Endothelial cell of umbilical vein (primary cell): Measurements from ENCODE around the gene SDHA. TPM values are rescaled to one million over a fixed set of nuclear protein-coding genes. Genes with fewer than 3 reads are reported as not detected.

Experiments
- BruUV-seq: library from RNA; stranded (reverse); fragments of 400-500 nt; replicated peaks from 2 replicates; lab custom pipeline; 2021; lab: Mats Ljungman, UMichigan
- CTCF ChIA-PET: fragments of 300-600, 350-600 bp; sonication (Branson Sonifier 250); formaldehyde crosslinking; loops from one replicate; lab custom pipeline; 2021; ENCODE audit warnings: antibody characterized with exemption, inconsistent platforms; lab: Charles Lee
- POLR2A ChIA-PET: fragments of 300-600, 350-600 bp; sonication (Branson Sonifier 250); formaldehyde crosslinking; loops from one replicate; lab custom pipeline; 2021; ENCODE audit warnings: antibody characterized with exemption, inconsistent platforms; lab: Charles Lee
- DNase-seq: peaks from one replicate; pipeline ENCODE4 v3.0.0-alpha.2; 2011; ENCODE audit warnings: low read depth, low spot score
- FAIRE-seq: peaks from 2 replicates; lab custom pipeline; 2011; peaks lifted over from hg19 to GRCh38; lab: Jason Lieb, UNC
- H2AFZ ChIP-seq: 2 replicates; pipeline ENCODE4 v1.6.0; 2012; ENCODE audit warnings: low read depth, low read length, control low read depth, inconsistent platforms
- H3K27ac ChIP-seq: 2 replicates; pipeline ENCODE4 v1.5.1; 2011; ENCODE audit warnings: low read depth, mild to moderate bottlenecking, control low read depth, low read length, moderate library complexity; ENCODE audit not compliant: insufficient read depth
- H3K27me3 ChIP-seq, 2 experiments: 2 replicates each; pipeline versions ENCODE4 v1.6.0 to v1.6.1; 2011; ENCODE audit warnings: low read length in 2 of 2, mixed read lengths in 1 of 2; ENCODE audit not compliant: control insufficient read depth in 2 of 2, insufficient read depth in 2 of 2
- H3K36me3 ChIP-seq, 2 experiments: 2 replicates in 1 of 2; 3 replicates in 1 of 2; pipeline ENCODE4 v1.5.1; 2011; ENCODE audit warnings: low read length in 2 of 2, mild to moderate bottlenecking in 1 of 2, moderate library complexity in 1 of 2; ENCODE audit not compliant: control insufficient read depth in 2 of 2, insufficient read depth in 2 of 2; ENCODE audit errors: extremely low read depth in 1 of 2
- H3K4me1 ChIP-seq: 3 replicates; pipeline ENCODE4 v1.5.1; 2011; ENCODE audit warnings: mild to moderate bottlenecking, low read length; ENCODE audit not compliant: control insufficient read depth, insufficient read depth; ENCODE audit errors: extremely low read depth
- H3K4me2 ChIP-seq: 2 replicates; pipeline ENCODE4 v1.6.1; 2011; ENCODE audit warnings: low read length, control low read depth, mixed read lengths; ENCODE audit not compliant: insufficient read depth
- H3K4me3 ChIP-seq, 3 experiments: fragments of 200-600 bp in 1 of 3; sonication (generic), shearing (Covaris generic) in 1 of 3; replicated peaks in 1 of 3; 2 replicates each; pipeline ENCODE4 v1.5.1; 2011 to 2016; ENCODE audit warnings: control low read depth in 3 of 3, low read length in 3 of 3, mild to moderate bottlenecking in 2 of 3, inconsistent platforms in 1 of 3, low read depth in 1 of 3, moderate library complexity in 1 of 3; ENCODE audit not compliant: insufficient read depth in 1 of 3
- H3K79me2 ChIP-seq: 2 replicates; pipeline ENCODE4 v1.6.0; 2012; ENCODE audit warnings: low read length, inconsistent platforms; ENCODE audit not compliant: control insufficient read depth, insufficient read depth
- H3K9ac ChIP-seq: replicated peaks from 2 replicates; pipeline ENCODE3; 2011; ENCODE audit warnings: low read length, control low read depth; ENCODE audit not compliant: insufficient read depth; ENCODE audit errors: extremely low read depth
- H3K9me1 ChIP-seq: replicated peaks from 3 replicates; pipeline ENCODE4 v1.6.0; 2011; ENCODE audit warnings: mild to moderate bottlenecking, low read length; ENCODE audit not compliant: control insufficient read depth, insufficient read depth; ENCODE audit errors: extremely low read depth
- H3K9me3 ChIP-seq: replicated peaks from 2 replicates; pipeline ENCODE4 v1.5.1; 2012; ENCODE audit warnings: low read length, inconsistent platforms; ENCODE audit not compliant: control insufficient read depth, insufficient read depth
- H4K20me1 ChIP-seq: replicated peaks from 2 replicates; pipeline ENCODE3; 2011; ENCODE audit warnings: mild to moderate bottlenecking, low read length; ENCODE audit not compliant: control insufficient read depth, insufficient read depth; ENCODE audit errors: extremely low read depth
- EZH2 ChIP-seq: IDR thresholded peaks from 2 replicates; pipeline ENCODE4 v1.6.1; 2012; ENCODE audit warnings: borderline replicate concordance, low read depth, mild to moderate bottlenecking, moderate library complexity, low read length, inconsistent platforms; ENCODE audit not compliant: severe bottlenecking
- FOS ChIP-seq: IDR thresholded peaks from 2 replicates; pipeline ENCODE4 v1.6.1; 2011; ENCODE audit warnings: mild to moderate bottlenecking, low read length, moderate library complexity, borderline replicate concordance; ENCODE audit not compliant: insufficient read depth
- GATA2 ChIP-seq: IDR thresholded peaks from 2 replicates; pipeline ENCODE4 v1.7.0; 2011; ENCODE audit warnings: low read depth, mild to moderate bottlenecking, moderate library complexity, mixed read lengths, low read length; ENCODE audit not compliant: insufficient read length, insufficient read depth
- JUN ChIP-seq: IDR thresholded peaks from 2 replicates; pipeline ENCODE4 v1.6.1; 2011; ENCODE audit warnings: borderline replicate concordance, low read depth; ENCODE audit not compliant: insufficient read length, insufficient read depth
- MYC ChIP-seq: IDR thresholded peaks from one replicate; pipeline ENCODE4 v1.6.1; 2011; ENCODE audit warnings: mild to moderate bottlenecking, low read depth, low read length
- POLR2A ChIP-seq: IDR thresholded peaks from 2 replicates; pipeline ENCODE4 v1.6.1; 2012; ENCODE audit warnings: low read depth, mild to moderate bottlenecking, control low read depth, low read length
- POLR2AphosphoS5 ChIP-seq: IDR thresholded peaks from 2 replicates; pipeline ENCODE4 v1.6.1; 2012; ENCODE audit warnings: low read depth, mild to moderate bottlenecking, control low read depth, low read length, moderate library complexity; ENCODE audit not compliant: insufficient read depth
- dilution Hi-C: fragments of 300-500 bp; cut with MboI; formaldehyde crosslinking; loops from one replicate; pipeline ENCODE4 v1.15.0; 2019; ENCODE audit warnings: low sequenced_read_pairs; ENCODE audit not compliant: extremely low pct_ligation_motif_present
- intact Hi-C: fragments of 100-400 bp; cut with micrococcal nuclease; formaldehyde crosslinking; loops from one replicate; pipeline ENCODE4 v1.10.0; 2022
- polyA plus RNA-seq, 4 experiments: library from polyadenylated mRNA; depleted of rRNA in 3 of 4; stranded (reverse) in 3 of 4; unstranded in 1 of 4; fragments of >200 nt; gene quantifications; 2 replicates each; pipeline versions ENCODE4 v1.2.1 to v1.2.3, GENCODE V29; 2011 to 2012; ENCODE audit warnings: missing spikeins in 1 of 4
- total RNA-seq: library from RNA; stranded (reverse); gene quantifications from 2 replicates; pipeline ENCODE4 v1.2.3, GENCODE V29; 2021
- TF ChIP-seq, protein P1 (sequence below), 2 donors: IDR thresholded peaks; 1 replicate in 1 of 2; 2 replicates in 1 of 2; pipeline ENCODE4 v1.5.1; 2011; ENCODE audit warnings: low read length in 2 of 2, mild to moderate bottlenecking in 2 of 2, moderate library complexity in 2 of 2, control low read depth in 1 of 2, inconsistent platforms in 1 of 2, low read depth in 1 of 2; ENCODE audit not compliant: insufficient read depth in 1 of 2; ENCODE audit errors: extremely low read depth in 1 of 2
- TF ChIP-seq, protein P2 (sequence below): IDR thresholded peaks from 2 replicates; pipeline ENCODE4 v1.6.1; 2011; ENCODE audit not compliant: insufficient read depth, insufficient read length

SDHA gene
- total and polyA plus RNA-seq, 2 donors (not counting 3 experiments of a cell fraction or from before 2014, with no cell fraction given): 121 to 153 TPM

DNA sequence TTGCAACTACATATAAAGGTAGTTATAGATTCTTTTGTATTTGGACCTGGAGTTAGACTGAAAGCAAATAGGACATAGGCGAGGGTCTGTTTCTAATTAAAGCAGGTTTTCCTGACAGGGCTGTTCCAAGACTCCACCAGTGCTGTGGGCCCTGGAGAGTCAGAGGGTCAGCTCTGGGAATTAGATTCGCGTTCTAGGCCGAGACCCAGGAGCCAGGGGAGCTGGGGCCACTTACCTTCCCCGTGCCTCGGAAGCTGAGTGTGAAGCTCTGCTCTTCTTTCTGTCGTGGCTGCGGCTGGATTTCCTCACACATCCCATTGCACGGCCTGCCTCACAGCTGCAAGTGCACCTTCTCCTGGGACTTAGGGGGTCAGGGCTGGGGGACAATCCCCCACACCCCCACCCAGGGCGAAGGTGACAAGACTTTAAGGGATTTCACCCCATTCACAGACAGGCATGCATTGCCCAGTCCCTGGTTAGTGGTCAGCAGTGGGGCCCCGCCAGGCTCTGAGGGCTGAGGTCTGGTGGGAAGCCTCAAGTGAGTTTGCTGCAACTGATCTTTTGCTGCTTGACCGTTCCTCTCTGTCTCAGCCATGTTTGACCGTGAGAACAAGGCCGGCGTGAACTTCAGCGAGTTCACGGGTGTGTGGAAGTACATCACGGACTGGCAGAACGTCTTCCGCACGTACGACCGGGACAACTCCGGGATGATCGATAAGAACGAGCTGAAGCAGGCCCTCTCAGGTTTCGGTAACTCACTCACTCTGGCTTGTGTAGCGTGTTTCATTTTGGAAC, 88.1 kb downstream of the SDHA start:
- intact Hi-C loops (no loop called here), dilution Hi-C loops (no loop called here)
- CTCF ChIA-PET: interaction anchor here (1.1 kb wide), 1 partner anchor 11 kb away, joined by 3 read pairs; no protein-coding TSS in a partner anchor
- no peak overlapping the region for H3K9ac ChIP-seq
- TF ChIP-seq, protein P1, sequence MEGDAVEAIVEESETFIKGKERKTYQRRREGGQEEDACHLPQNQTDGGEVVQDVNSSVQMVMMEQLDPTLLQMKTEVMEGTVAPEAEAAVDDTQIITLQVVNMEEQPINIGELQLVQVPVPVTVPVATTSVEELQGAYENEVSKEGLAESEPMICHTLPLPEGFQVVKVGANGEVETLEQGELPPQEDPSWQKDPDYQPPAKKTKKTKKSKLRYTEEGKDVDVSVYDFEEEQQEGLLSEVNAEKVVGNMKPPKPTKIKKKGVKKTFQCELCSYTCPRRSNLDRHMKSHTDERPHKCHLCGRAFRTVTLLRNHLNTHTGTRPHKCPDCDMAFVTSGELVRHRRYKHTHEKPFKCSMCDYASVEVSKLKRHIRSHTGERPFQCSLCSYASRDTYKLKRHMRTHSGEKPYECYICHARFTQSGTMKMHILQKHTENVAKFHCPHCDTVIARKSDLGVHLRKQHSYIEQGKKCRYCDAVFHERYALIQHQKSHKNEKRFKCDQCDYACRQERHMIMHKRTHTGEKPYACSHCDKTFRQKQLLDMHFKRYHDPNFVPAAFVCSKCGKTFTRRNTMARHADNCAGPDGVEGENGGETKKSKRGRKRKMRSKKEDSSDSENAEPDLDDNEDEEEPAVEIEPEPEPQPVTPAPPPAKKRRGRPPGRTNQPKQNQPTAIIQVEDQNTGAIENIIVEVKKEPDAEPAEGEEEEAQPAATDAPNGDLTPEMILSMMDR (IDR thresholded peaks at IDR 0.05; ENCODE audit: extremely low read depth in 1 of 2, insufficient read depth in 1 of 2, low read depth in 1 of 2, low read length in 2 of 2): no peak
- TF ChIP-seq FOS (no peak), POLR2AphosphoS5 (no peak), JUN (no peak), POLR2A (no peak), GATA2 (no peak), MYC (no peak), EZH2 (no peak)
- TF ChIP-seq, protein P2, sequence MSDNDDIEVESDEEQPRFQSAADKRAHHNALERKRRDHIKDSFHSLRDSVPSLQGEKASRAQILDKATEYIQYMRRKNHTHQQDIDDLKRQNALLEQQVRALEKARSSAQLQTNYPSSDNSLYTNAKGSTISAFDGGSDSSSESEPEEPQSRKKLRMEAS: no peak
- H3K9me1 ChIP-seq: no peaks in the 10 kb centered on the region
- no peak overlapping the region for H3K27ac ChIP-seq
- H3K27me3 ChIP-seq: no peaks in the 10 kb centered on the region
- no peak overlapping the region for H3K4me3 ChIP-seq
- POLR2A ChIA-PET: no interaction called here
- no peaks in the 10 kb centered on the region for H3K9me3 ChIP-seq
- H3K36me3 ChIP-seq: peaks cover 0 to 20% of the 10 kb centered on the region in 2 experiments
- H3K79me2 ChIP-seq: peaks cover 16% of the 10 kb centered on the region
- peaks cover 13% of the 10 kb centered on the region for H3K4me1 ChIP-seq
- H3K4me2 ChIP-seq: no peak overlapping the region
- H2AFZ ChIP-seq: no peak overlapping the region
- no TSS peak for BruUV-seq
- H4K20me1 ChIP-seq: no peaks in the 10 kb centered on the region
- FAIRE-seq (no peak), DNase-seq (no peak)

Other genes with a start within 250 kb of the SDHA start
- gene PLEKHG4B, start 126.2 kb upstream of the SDHA start, total RNA-seq: not detected in 2 replicates
- gene PLEKHG4B, start 126.2 kb upstream of the SDHA start, polyA plus RNA-seq: not detected in 2 replicates
- not detected in 2 replicates for gene LRRC14B, start 26.8 kb upstream of the SDHA start, total RNA-seq
- gene LRRC14B, start 26.8 kb upstream of the SDHA start, polyA plus RNA-seq: not detected in 2 replicates
- 5.3 and 6.3 TPM in 2 replicates for gene CCDC127, start 167 bp upstream of the SDHA start, total RNA-seq
- 3.2 and 3.4 TPM in 2 replicates for gene CCDC127, start 167 bp upstream of the SDHA start, polyA plus RNA-seq
- 79.8 and 83.3 TPM in 2 replicates for gene PDCD6, start 53.3 kb downstream of the SDHA start, total RNA-seq
- gene PDCD6, start 53.3 kb downstream of the SDHA start, polyA plus RNA-seq: 223 and 247 TPM in 2 replicates
- 3.1 and 5.1 TPM in 2 replicates for gene AHRR, start 103.4 kb downstream of the SDHA start, total RNA-seq
- 7.1 and 7.3 TPM in 2 replicates for gene AHRR, start 103.4 kb downstream of the SDHA start, polyA plus RNA-seq
- 52.9 and 55.4 TPM in 2 replicates for gene EXOC3, start 224.9 kb downstream of the SDHA start, total RNA-seq
- 26.4 and 27.2 TPM in 2 replicates for gene EXOC3, start 224.9 kb downstream of the SDHA start, polyA plus RNA-seq